Mesenchymal stem cell (in vitro differentiated cells and primary cell): ENCODE measurements around the gene STOML1.

Experiments used
- DNase-seq: peaks from one replicate; pipeline ENCODE4 v3.0.0-alpha.2; 2013
- H2AFZ ChIP-seq: one replicate; pipeline ENCODE4 v1.6.1; 2013; ENCODE audit warnings: low read depth, mild to moderate bottlenecking, control low read depth, inconsistent platforms, low read length, moderate library complexity
- H2AK5ac ChIP-seq: 2 replicates; pipeline ENCODE4 v1.6.1; 2013; ENCODE audit warnings: low read length, moderate library complexity, mild to moderate bottlenecking, inconsistent platforms; ENCODE audit not compliant: severe bottlenecking
- H2BK120ac ChIP-seq: one replicate; pipeline ENCODE4 v1.6.1; 2013; ENCODE audit warnings: low read depth, mild to moderate bottlenecking, inconsistent platforms, low read length, moderate library complexity
- H2BK12ac ChIP-seq, 2 experiments: one replicate each; pipeline ENCODE4 v1.6.1; 2013; ENCODE audit warnings: inconsistent platforms in 2 of 2, low read length in 2 of 2, mild to moderate bottlenecking in 2 of 2, moderate library complexity in 2 of 2, control low read depth in 1 of 2
- H2BK15ac ChIP-seq: one replicate; pipeline ENCODE4 v1.6.1; 2013; ENCODE audit warnings: mild to moderate bottlenecking, low read depth, inconsistent platforms; ENCODE audit not compliant: poor library complexity, severe bottlenecking
- H2BK5ac ChIP-seq: 2 replicates; pipeline ENCODE4 v1.6.1; 2013; ENCODE audit warnings: low read depth, mild to moderate bottlenecking, low read length, control low read depth, inconsistent platforms; ENCODE audit not compliant: poor library complexity, severe bottlenecking
- H3K14ac ChIP-seq, 2 experiments: one replicate each; pipeline ENCODE4 v1.6.1; 2013; ENCODE audit warnings: inconsistent platforms in 2 of 2, low read length in 2 of 2, control low read depth in 1 of 2, mild to moderate bottlenecking in 1 of 2, moderate library complexity in 1 of 2
- H3K18ac ChIP-seq, 2 experiments: one replicate each; pipeline ENCODE4 v1.6.1; 2013; ENCODE audit warnings: inconsistent platforms in 2 of 2, low read length in 2 of 2, control low read depth in 1 of 2, low read depth in 1 of 2, mild to moderate bottlenecking in 1 of 2
- H3K23ac ChIP-seq, 2 experiments: one replicate each; pipeline ENCODE4 v1.6.1; 2013; ENCODE audit warnings: inconsistent platforms in 2 of 2, low read length in 2 of 2, mild to moderate bottlenecking in 2 of 2, moderate library complexity in 2 of 2, control low read depth in 1 of 2
- H3K27ac ChIP-seq: 2 replicates; pipeline ENCODE4 v1.5.1; 2013; ENCODE audit warnings: mild to moderate bottlenecking, moderate library complexity, low read length, control low read depth, inconsistent platforms; ENCODE audit not compliant: poor library complexity, severe bottlenecking
- H3K27me3 ChIP-seq, 2 experiments: 2 replicates each; pipeline versions ENCODE4 v1.6.1 to v1.7.0; 2013; ENCODE audit warnings: low read length in 2 of 2, mild to moderate bottlenecking in 2 of 2, moderate library complexity in 2 of 2, control low read depth in 1 of 2, inconsistent platforms in 1 of 2; ENCODE audit not compliant: control insufficient read depth in 1 of 2, insufficient read depth in 1 of 2
- H3K36me3 ChIP-seq, 2 experiments: 2 replicates each; pipeline versions ENCODE4 v1.6.1 to v1.7.0; 2013; ENCODE audit warnings: low read length in 2 of 2, control low read depth in 1 of 2, inconsistent platforms in 1 of 2, low read depth in 1 of 2, mild to moderate bottlenecking in 1 of 2; ENCODE audit not compliant: insufficient read depth in 2 of 2, control insufficient read depth in 1 of 2
- H3K4ac ChIP-seq, 2 experiments: one replicate each; pipeline ENCODE4 v1.6.1; 2013; ENCODE audit warnings: inconsistent platforms in 2 of 2, low read length in 2 of 2, mild to moderate bottlenecking in 2 of 2, moderate library complexity in 2 of 2, control low read depth in 1 of 2, low read depth in 1 of 2
- H3K4me1 ChIP-seq: 2 replicates; pipeline ENCODE4 v1.6.1; 2013; ENCODE audit warnings: low read depth, low read length, control low read depth; ENCODE audit not compliant: control insufficient read depth, insufficient read depth
- H3K4me2 ChIP-seq: 2 replicates; pipeline ENCODE4 v1.6.1; 2013; ENCODE audit warnings: low read length, mild to moderate bottlenecking, inconsistent platforms; ENCODE audit not compliant: poor library complexity, severe bottlenecking
- H3K4me3 ChIP-seq, 2 experiments: 2 replicates each; pipeline versions ENCODE4 v1.5.1 to v1.7.0; 2013; ENCODE audit warnings: low read length in 2 of 2, mild to moderate bottlenecking in 2 of 2, control low read depth in 1 of 2, low read depth in 1 of 2; ENCODE audit not compliant: insufficient read depth in 1 of 2
- H3K79me1 ChIP-seq: replicated peaks from 2 replicates; pipeline ENCODE4 v1.6.1; 2013; ENCODE audit warnings: mild to moderate bottlenecking, control low read depth, low read length, inconsistent platforms; ENCODE audit not compliant: poor library complexity, severe bottlenecking
- H3K9ac ChIP-seq: 2 replicates; pipeline ENCODE4 v1.7.0; 2013; ENCODE audit warnings: mild to moderate bottlenecking, low read length, moderate library complexity
- H3K9me3 ChIP-seq: 2 replicates; pipeline ENCODE4 v1.7.0; 2013; ENCODE audit warnings: mild to moderate bottlenecking, low read length; ENCODE audit not compliant: control insufficient read depth
- H4K8ac ChIP-seq: one replicate; pipeline ENCODE4 v1.6.1; 2013; ENCODE audit warnings: inconsistent platforms, mild to moderate bottlenecking, low read length, moderate library complexity
- H4K91ac ChIP-seq: one replicate; pipeline ENCODE4 v1.6.1; 2013; ENCODE audit warnings: mild to moderate bottlenecking, low read length, inconsistent platforms
- WGBS: methylation state at CpG from one replicate; pipeline ENCODE4 v1.1.7; 2013; ENCODE audit warnings: mixed read lengths; 5-methylcytosine and 5-hydroxymethylcytosine counted together

The STOML1 gene

DNA sequence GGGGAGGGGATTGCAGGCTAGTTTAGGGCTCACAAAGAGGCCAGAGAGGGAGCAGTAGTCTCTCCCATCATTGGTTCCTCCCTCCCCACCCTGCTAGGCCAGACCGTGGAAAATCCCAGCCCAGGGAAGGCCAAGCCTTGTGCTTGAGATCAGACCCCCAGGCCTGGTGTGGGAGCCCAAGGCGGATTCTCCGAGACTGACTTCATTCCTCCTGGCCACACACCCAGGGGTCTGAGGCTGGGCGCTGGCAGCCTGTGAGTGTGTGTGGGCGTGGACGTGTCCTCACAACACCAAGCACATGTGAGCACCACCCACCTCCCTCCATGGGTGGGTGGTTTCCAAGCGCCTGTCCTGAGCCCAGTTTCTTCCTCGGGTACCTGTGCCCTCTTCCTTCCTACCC lies 61.7 kb downstream of the STOML1 start:
- H3K23ac ChIP-seq: no peak overlapping the region
- H3K4me3 ChIP-seq: peak overlapping the region in 1 of 2 experiments; percentile 96
- no peaks in the 10 kb centered on the region for H3K27me3 ChIP-seq
- H2BK12ac ChIP-seq: no peak overlapping the region
- H2BK15ac ChIP-seq: no peak overlapping the region
- no peak overlapping the region for H4K8ac ChIP-seq
- WGBS: 84% methylated on average over 8 of the region's 8 CpGs
- H3K79me1 ChIP-seq: peaks cover 5% of the 10 kb centered on the region
- H2BK5ac ChIP-seq: peak overlapping the region; percentile 91
- H3K27ac ChIP-seq: peak overlapping the region; percentile 95
- H4K91ac ChIP-seq: no peak overlapping the region
- H3K4me1 ChIP-seq: peaks cover 59% of the 10 kb centered on the region
- no peaks in the 10 kb centered on the region for H3K9me3 ChIP-seq
- no peak overlapping the region for H3K18ac ChIP-seq
- no peak overlapping the region for H3K14ac ChIP-seq
- H2BK120ac ChIP-seq: no peak overlapping the region
- DNase-seq: no peak
- peak overlapping the region; percentile 64 for H3K4me2 ChIP-seq
- peaks cover 33 to 49% of the 10 kb centered on the region in 2 experiments for H3K36me3 ChIP-seq
- peak overlapping the region; percentile 90 for H3K9ac ChIP-seq
- no peak overlapping the region for H2AFZ ChIP-seq
- no peak overlapping the region for H3K4ac ChIP-seq
- H2AK5ac ChIP-seq: peak overlapping the region; percentile 92

DNA sequence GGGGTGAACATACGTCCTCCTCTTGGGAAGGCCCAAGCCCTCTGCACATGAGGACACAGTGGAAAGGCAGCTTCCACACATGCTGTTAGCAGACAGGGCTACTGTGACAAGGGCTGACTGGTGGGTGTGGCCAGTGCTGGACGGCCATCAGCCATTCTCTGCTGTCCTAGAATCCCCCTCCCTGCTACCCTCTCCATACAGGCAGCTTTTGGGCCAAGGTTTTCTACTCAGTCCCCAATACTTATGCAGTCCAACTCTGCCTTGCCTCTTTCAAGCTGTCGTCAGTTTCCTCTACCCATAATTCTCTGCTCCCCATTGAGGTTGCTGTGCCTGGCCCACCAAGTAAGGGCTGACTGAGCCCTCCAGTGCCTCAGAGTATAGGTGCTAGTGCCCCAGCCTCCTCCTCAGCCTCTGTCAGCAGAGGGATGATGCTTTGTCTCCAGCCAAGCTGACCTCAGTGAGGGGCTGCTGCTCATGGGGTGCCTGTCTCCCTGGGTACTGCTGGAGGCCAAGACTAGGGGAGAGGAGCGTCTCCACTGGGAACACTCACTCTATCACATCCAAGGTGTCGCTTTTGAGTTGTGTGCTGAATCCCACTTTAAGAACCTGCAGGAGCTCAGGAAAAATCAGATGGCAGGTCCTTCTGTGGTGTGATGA lies 63.0 kb downstream of the STOML1 start:
- WGBS: 62% methylated on average over 5 of the region's 5 CpGs

More for the DNA sequence above, 63.0 kb downstream of the STOML1 start:
- Histone ChIP-seq H4K91ac (no peak overlapping the region), H3K4me1 (peaks cover 61% of the 10 kb centered on the region), H3K4me2 (peak overlapping the region; percentile 64), H2BK12ac (no peak overlapping the region), H3K4ac (no peak overlapping the region), H3K18ac (no peak overlapping the region), H2BK120ac (no peak overlapping the region), H3K79me1 (peaks cover 3% of the 10 kb centered on the region), H3K14ac (peak overlapping the region in 1 of 2 experiments; percentile 8), H3K27me3 (no peaks in the 10 kb centered on the region), H2AFZ (no peak overlapping the region), H3K9ac (peak overlapping the region; percentile 90), H3K23ac (no peak overlapping the region), H2AK5ac (peak overlapping the region; percentile 92), H2BK15ac (no peak overlapping the region), H3K27ac (peak overlapping the region; percentile 95), H2BK5ac (no peak overlapping the region), H3K36me3 (peaks cover 27 to 42% of the 10 kb centered on the region in 2 experiments), H3K4me3 (peak overlapping the region; percentile 2 to 96), H4K8ac (no peak overlapping the region), H3K9me3 (no peaks in the 10 kb centered on the region)
- no peak for DNase-seq
